CD14-positive monocyte (primary cell): ENCODE results near the gene PDZRN3. TPM values are rescaled to one million over a fixed set of nuclear protein-coding genes. Genes with fewer than 3 reads are reported as not detected.

Experiments used
- DNase-seq, 3 donors: peaks; one replicate each; pipeline ENCODE4 v3.0.0-alpha.2; 2011 to 2022
- H2AFZ ChIP-seq: 2 replicates; pipeline ENCODE4 v1.6.0; 2012; ENCODE audit warnings: mild to moderate bottlenecking, low read depth, low read length, inconsistent platforms; ENCODE audit not compliant: insufficient read depth, poor library complexity, severe bottlenecking
- H3K27ac ChIP-seq, 2 donors: 1 replicate in 1 of 2; 2 replicates in 1 of 2; pipeline ENCODE4 v1.5.1; 2012 to 2013; ENCODE audit warnings: low read length in 2 of 2, control low read depth in 1 of 2, inconsistent platforms in 1 of 2, low read depth in 1 of 2, mild to moderate bottlenecking in 1 of 2
- H3K27me3 ChIP-seq, 2 donors: one replicate each; pipeline versions ENCODE4 v1.6.0 to v1.6.1; 2011 to 2013; ENCODE audit warnings: low read length in 2 of 2; ENCODE audit not compliant: control insufficient read depth in 2 of 2, insufficient read depth in 2 of 2
- H3K36me3 ChIP-seq, 2 donors: replicated peaks in 1 of 2; 1 replicate in 1 of 2; 2 replicates in 1 of 2; pipeline versions ENCODE4 v1.5.1 to v1.6.1; 2012 to 2013; ENCODE audit warnings: low read length in 2 of 2, control low read depth in 1 of 2, inconsistent platforms in 1 of 2, mild to moderate bottlenecking in 1 of 2; ENCODE audit not compliant: insufficient read depth in 2 of 2, control insufficient read depth in 1 of 2
- H3K4me1 ChIP-seq, 2 donors: 1 replicate in 1 of 2; 2 replicates in 1 of 2; pipeline versions ENCODE4 v1.5.1 to v1.6.1; 2012 to 2013; ENCODE audit warnings: low read length in 2 of 2, control low read depth in 1 of 2, inconsistent platforms in 1 of 2, mild to moderate bottlenecking in 1 of 2, moderate library complexity in 1 of 2; ENCODE audit not compliant: insufficient read depth in 2 of 2, control insufficient read depth in 1 of 2
- H3K4me2 ChIP-seq: replicated peaks from 2 replicates; pipeline ENCODE3; 2012; ENCODE audit warnings: low read length, moderate library complexity, mild to moderate bottlenecking; ENCODE audit not compliant: poor library complexity, severe bottlenecking; ENCODE audit errors: extremely low read depth
- H3K4me3 ChIP-seq, 3 experiments: fragments of 200-600 bp in 1 of 3; sonication (generic) in 1 of 3; replicated peaks in 1 of 3; 1 replicate in 2 of 3; 2 replicates in 1 of 3; pipeline ENCODE4 v1.5.1; 2011 to 2013; ENCODE audit warnings: low read length in 3 of 3, mild to moderate bottlenecking in 3 of 3, control low read depth in 2 of 3, low read depth in 2 of 3, inconsistent platforms in 1 of 3, moderate library complexity in 1 of 3
- H3K79me2 ChIP-seq: 2 replicates; pipeline ENCODE4 v1.6.0; 2012; ENCODE audit warnings: mild to moderate bottlenecking, control low read depth, inconsistent platforms, low read length, moderate library complexity; ENCODE audit not compliant: insufficient read depth
- H3K9ac ChIP-seq: 2 replicates; pipeline ENCODE4 v1.6.0; 2017; ENCODE audit warnings: low read length, mild to moderate bottlenecking; ENCODE audit not compliant: insufficient read depth, poor library complexity, severe bottlenecking
- H3K9me3 ChIP-seq, 2 donors: replicated peaks in 1 of 2; 1 replicate in 1 of 2; 2 replicates in 1 of 2; pipeline versions ENCODE4 v1.5.1 to v1.6.1; 2012 to 2013; ENCODE audit warnings: low read length in 2 of 2, control low read depth in 1 of 2; ENCODE audit not compliant: control insufficient read depth in 1 of 2, insufficient read depth in 1 of 2
- H4K20me1 ChIP-seq: 2 replicates; pipeline ENCODE4 v1.6.0; 2012; ENCODE audit warnings: mild to moderate bottlenecking, low read length, control low read depth, moderate library complexity; ENCODE audit not compliant: insufficient read depth
- H3K27ac Mint-ChIP-seq, 7 donors: one replicate each; pipeline ENCODE4 v1.8.0; 2020; ENCODE audit warnings: mild to moderate bottlenecking in 7 of 7, mixed read lengths in 7 of 7, moderate library complexity in 6 of 7, inconsistent platforms in 2 of 7
- H3K27me3 Mint-ChIP-seq, 3 donors: one replicate each; pipeline ENCODE4 v1.8.0; 2021 to 2022; ENCODE audit warnings: low read depth in 3 of 3, mild to moderate bottlenecking in 3 of 3, mixed read lengths in 3 of 3, moderate library complexity in 3 of 3, inconsistent platforms in 1 of 3
- H3K36me3 Mint-ChIP-seq, 2 donors: one replicate each; pipeline ENCODE4 v1.8.0; 2020; ENCODE audit warnings: mixed read lengths in 2 of 2, inconsistent platforms in 1 of 2, mild to moderate bottlenecking in 1 of 2
- H3K4me1 Mint-ChIP-seq: one replicate; pipeline ENCODE4 v1.8.0; 2020; ENCODE audit warnings: mild to moderate bottlenecking, mixed read lengths
- H3K4me3 Mint-ChIP-seq, 2 donors: one replicate each; pipeline ENCODE4 v1.8.0; 2020; ENCODE audit warnings: mild to moderate bottlenecking in 2 of 2, mixed read lengths in 2 of 2, moderate library complexity in 1 of 2
- H3K9me3 Mint-ChIP-seq, 7 donors: one replicate each; pipeline ENCODE4 v1.8.0; 2020 to 2022; ENCODE audit warnings: mixed read lengths in 7 of 7, mild to moderate bottlenecking in 6 of 7, moderate library complexity in 6 of 7, inconsistent platforms in 2 of 7
- CTCF ChIP-seq: fragments of 200-600 bp; IDR thresholded peaks from one replicate; pipeline ENCODE4 v1.8.0; 2022; ENCODE audit warnings: antibody characterized with exemption, mild to moderate bottlenecking
- WGBS: methylation state at CpG from one replicate; pipeline ENCODE4 v1.1.5; 2013; ENCODE audit warnings: missing lambda C conversion rate; ENCODE audit not compliant: insufficient coverage; 5-methylcytosine and 5-hydroxymethylcytosine counted together
- intact Hi-C, 2 donors: fragments of 100-400 bp; cut with micrococcal nuclease; formaldehyde crosslinking; loops; one replicate each; pipeline versions ENCODE4 v1.15.0 to v1.15.1; 2023
- polyA plus RNA-seq, 3 donors: library from polyadenylated mRNA; depleted of rRNA in 1 of 3; unstranded in 2 of 3; stranded (reverse) in 1 of 3; fragments of 300-500 nt in 2 of 3; fragments of >200 nt in 1 of 3; fragmentation: Illumina TruSeq in 2 of 3; gene quantifications; 1 replicate in 2 of 3; 2 replicates in 1 of 3; pipeline ENCODE4 v1.2.3, GENCODE V29; 2012 to 2021

PDZRN3 gene
- polyA plus RNA-seq, 3 donors, result not detected

- 15% methylated on average over 4 of the region's 6 CpGs for WGBS
Measured at GRCh38 chr3:73508330-73508954, 116.3 kb downstream of the PDZRN3 start.

DNA sequence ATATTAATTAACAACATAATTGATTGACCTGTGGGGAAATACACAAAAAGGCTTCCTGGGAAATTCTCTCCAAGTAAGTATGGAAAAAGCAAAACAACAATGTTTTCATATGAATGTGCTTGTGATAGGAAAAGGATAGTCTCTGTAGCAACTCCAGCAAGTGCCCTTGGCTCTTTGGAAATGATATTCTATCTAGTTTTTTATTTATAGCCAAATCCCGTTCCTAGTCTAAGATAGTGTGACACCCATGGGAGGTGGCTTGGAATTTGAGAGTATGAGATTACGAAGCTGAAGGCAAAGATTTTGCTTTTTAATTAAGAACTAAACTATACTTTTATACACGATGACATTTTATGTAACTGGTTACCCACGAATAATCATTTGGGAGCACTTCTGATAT is 119.9 kb downstream of the PDZRN3 start:
- Histone ChIP-seq H3K4me1 (no peaks in the 10 kb centered on the region), H4K20me1 (no peaks in the 10 kb centered on the region), H3K36me3 (no peaks in the 10 kb centered on the region), H3K27me3 (no peaks in the 10 kb centered on the region), H3K4me3 (no peak overlapping the region), H2AFZ (no peak overlapping the region), H3K27ac (no peak overlapping the region), H3K9ac (no peak overlapping the region), H3K79me2 (no peaks in the 10 kb centered on the region), H3K9me3 (no peaks in the 10 kb centered on the region), H3K4me2 (no peak overlapping the region)
- H3K27ac Mint-ChIP-seq, result no peak overlapping the region
- H3K4me1 Mint-ChIP-seq, result no peaks in the 10 kb centered on the region
- no peak for DNase-seq
- intact Hi-C loops, result loop anchor here (5.0 kb wide), 2 partner anchors 403 to 408 kb away; no protein-coding TSS in a partner anchor
- no peak for TF ChIP-seq CTCF
- H3K27me3 Mint-ChIP-seq, result peaks cover 2 to 9% (median 8%) of the 10 kb centered on the region in 3 donors
- no peaks in the 10 kb centered on the region for H3K9me3 Mint-ChIP-seq
- H3K36me3 Mint-ChIP-seq, result no peaks in the 10 kb centered on the region
- WGBS, result no CpG with 5 or more reads among the region's 4 CpGs
- no peak overlapping the region for H3K4me3 Mint-ChIP-seq

More at GRCh38 chr3:73508330-73508954, 116.3 kb downstream of the PDZRN3 start:
- Mint-ChIP-seq H3K9me3 (no peaks in the 10 kb centered on the region), H3K36me3 (no peaks in the 10 kb centered on the region), H3K27ac (no peak overlapping the region), H3K4me3 (no peak overlapping the region), H3K4me1 (no peaks in the 10 kb centered on the region), H3K27me3 (peaks cover 2 to 4% (median 3%) of the 10 kb centered on the region in 3 donors)
- H3K36me3 ChIP-seq, result no peaks in the 10 kb centered on the region
- H4K20me1 ChIP-seq, result no peaks in the 10 kb centered on the region
- intact Hi-C loops, result no loop called here
- no peaks in the 10 kb centered on the region for H3K79me2 ChIP-seq
- no peaks in the 10 kb centered on the region for H3K4me1 ChIP-seq
- no peaks in the 10 kb centered on the region for H3K27me3 ChIP-seq
- H2AFZ ChIP-seq, result no peak overlapping the region
- no peaks in the 10 kb centered on the region for H3K9me3 ChIP-seq
- no peak overlapping the region for H3K27ac ChIP-seq
- DNase-seq, result peak; percentile 2 to 22 (median 22)
- no peak overlapping the region for H3K4me2 ChIP-seq
- H3K4me3 ChIP-seq, result no peak overlapping the region
- no peak overlapping the region for H3K9ac ChIP-seq
- TF ChIP-seq CTCF, result peak; percentile 77
